GM12873 (cell line): ENCODE data around the gene TMEM259.

ENCODE experiments used
- CTCF ChIP-seq: IDR thresholded peaks from 2 replicates; pipeline ENCODE4 v1.5.1; 2012; ENCODE audit warnings: low read depth, mild to moderate bottlenecking, moderate library complexity, low read length, control low read depth; ENCODE audit not compliant: insufficient read depth; ENCODE audit errors: missing control alignments

Gene TMEM259

GRCh38 chr19:1028062-1028926 is 7.4 kb upstream of the TMEM259 start:
- no peak for TF ChIP-seq CTCF

GRCh38 chr19:1027650-1028061 is 6.7 kb upstream of the TMEM259 start:
- no peak for TF ChIP-seq CTCF

- TF ChIP-seq CTCF = no peak
Observed at GRCh38 chr19:1026783-1027649, 6.1 kb upstream of the TMEM259 start.

- no peak for TF ChIP-seq CTCF
Observed at GRCh38 chr19:1025960-1026782, 5.2 kb upstream of the TMEM259 start, which contains the start of gene CNN2. Gene CNN2 (plus strand): TSS chr19:1026608. CDS start chr19:1026662, 54 bp downstream.

- TF ChIP-seq CTCF = no peak
Observed at GRCh38 chr19:1019980-1020867, 699 bp downstream of the TMEM259 start.

GRCh38 chr19:1019616-1019961 is 1.3 kb downstream of the TMEM259 start:
- TF ChIP-seq CTCF = no peak
